Cortex of kidney (tissue), 1 donor: Measurements from ENCODE around the gene MIB1.

Experiments
- DNase-seq: peaks from one replicate; lab custom pipeline; 2025; lab: John Stamatoyannopoulos, UW

Gene MIB1

GRCh38 chr18:21894619-21895367 lies 154.2 kb downstream of the MIB1 start:
- no peak for DNase-seq

DNA sequence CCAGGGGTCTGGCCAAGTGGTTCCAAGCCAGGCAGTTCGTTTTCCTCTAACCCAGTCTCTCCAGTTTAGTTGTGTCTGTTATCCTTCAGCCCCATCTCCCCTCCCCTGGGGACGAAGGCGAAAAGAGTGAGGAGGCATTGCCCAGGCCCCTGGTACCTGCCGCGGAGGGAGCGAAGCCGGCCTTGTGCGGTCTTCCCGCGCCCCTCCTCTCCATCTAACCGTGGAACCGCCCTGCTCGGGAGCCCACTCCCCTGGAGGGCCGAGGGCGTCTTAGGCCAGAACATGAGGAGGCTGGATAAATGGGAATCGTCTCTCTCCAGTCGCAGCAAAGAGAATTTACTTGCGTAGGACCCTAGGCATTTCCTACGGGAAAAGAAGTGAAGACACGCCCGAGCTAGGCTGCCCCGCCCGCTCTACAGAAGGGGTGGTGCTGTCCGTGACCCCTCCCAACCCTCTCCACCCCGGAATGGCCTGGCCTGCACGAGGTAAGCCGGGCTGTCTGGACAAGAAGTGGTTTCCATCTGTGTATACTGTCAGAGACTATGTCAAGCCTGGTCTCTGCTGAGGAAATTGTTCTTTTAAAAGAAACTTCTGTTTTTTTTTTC lies 156.2 kb downstream of the MIB1 start:
- no peak for DNase-seq

DNA sequence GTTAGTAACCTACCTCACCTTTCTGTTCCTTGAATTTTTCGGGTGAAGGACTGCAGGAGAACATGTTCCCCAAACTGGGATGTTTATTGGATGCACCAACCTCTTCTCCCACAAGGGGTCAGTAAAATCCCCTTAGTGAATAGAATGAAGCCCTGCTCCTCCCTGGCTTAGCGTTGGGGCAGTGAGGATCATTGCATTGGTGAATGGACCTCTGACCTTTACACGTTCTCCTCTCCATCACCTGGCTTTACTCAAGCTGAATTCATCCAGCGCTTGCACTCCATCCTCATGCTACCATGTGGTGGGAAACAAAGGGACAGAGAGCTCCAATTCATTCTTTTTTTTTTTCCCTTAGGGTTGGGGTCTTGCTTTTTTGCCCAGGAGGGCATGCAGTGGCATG lies 157.2 kb downstream of the MIB1 start:
- DNase-seq = no peak

- no peak for DNase-seq
These were observed 160.2 kb downstream of the MIB1 start for GRCh38 chr18:21900605-21901352.

- no peak for DNase-seq
These were observed 160.9 kb downstream of the MIB1 start for GRCh38 chr18:21901423-21901945.

DNA sequence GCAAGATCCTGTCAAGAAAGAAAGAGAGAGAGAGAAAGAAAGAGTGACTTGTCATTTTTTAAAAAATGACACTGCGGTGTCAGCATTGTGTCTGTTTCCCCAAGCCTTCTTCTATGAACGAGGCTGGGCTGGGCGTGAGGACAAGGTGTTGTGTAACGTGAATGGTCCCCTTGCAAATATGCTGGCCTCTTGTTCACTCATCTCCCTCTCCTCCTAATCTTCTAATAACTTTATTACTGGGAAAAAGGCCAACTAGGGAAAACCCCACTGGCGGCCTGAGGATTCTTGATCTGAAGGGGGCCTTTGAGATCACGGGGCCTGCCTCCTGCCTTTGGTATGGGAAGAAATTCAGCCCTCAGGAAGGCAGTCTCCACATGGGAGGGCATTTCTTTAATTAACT lies 163.1 kb downstream of the MIB1 start:
- DNase-seq = no peak

DNA sequence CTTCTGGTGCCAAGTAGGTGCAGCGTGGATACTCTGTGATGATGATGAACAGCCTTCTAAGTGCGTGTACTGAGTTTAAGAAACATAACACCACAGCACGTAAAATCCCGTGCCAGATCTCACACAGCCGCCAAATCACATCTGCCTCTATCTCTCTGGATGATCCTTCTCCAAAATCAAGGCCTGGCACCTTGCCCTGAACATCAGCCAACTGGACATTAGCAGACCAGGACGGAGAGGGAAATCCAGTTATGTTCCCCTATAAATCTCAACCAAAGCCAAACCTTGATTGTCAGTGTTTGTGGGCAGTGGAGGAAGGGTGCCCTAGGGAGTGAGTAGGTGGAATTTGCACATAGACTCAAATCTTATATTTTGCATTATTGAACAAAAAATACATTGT lies 164.3 kb downstream of the MIB1 start:
- no peak for DNase-seq

DNA sequence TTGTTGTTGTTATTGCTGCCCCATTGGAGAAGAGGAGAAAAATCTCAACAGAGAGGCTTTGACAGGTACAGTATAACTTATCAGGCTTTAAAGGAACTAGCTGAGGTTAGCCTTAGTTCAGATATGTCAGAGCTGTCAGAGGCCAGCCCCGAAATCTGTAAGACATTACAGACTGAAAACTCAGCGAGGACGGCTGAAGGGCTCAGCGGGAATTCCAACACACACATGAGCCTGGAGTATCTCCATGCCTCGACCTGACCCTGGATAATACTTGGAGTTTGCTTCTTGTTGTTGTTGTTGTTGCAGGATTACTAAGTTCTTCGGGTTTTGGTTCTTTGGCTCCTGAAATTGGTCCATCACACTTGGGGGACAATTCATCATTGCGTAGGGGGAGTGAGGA lies 166.9 kb downstream of the MIB1 start:
- no peak for DNase-seq

DNA sequence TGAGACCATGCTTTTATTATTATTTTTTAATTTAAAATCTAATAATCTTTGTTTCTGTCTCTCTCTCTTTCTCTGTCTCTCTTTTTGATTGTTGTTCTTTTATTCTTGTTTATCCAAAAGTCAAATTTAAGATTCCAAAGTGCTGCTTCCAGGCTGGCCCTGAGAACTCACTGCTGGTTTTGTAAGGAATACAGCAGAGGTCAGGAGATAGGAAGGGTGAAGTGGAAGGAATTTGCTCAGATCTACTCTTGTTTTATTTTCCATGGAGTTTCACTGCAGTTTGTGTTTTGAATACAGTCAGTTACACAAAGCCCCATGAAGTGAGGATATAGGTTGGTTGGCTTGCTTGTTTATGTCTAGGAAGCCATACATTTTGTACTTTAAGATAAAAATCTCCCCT lies 168.1 kb downstream of the MIB1 start:
- DNase-seq = no peak

DNA sequence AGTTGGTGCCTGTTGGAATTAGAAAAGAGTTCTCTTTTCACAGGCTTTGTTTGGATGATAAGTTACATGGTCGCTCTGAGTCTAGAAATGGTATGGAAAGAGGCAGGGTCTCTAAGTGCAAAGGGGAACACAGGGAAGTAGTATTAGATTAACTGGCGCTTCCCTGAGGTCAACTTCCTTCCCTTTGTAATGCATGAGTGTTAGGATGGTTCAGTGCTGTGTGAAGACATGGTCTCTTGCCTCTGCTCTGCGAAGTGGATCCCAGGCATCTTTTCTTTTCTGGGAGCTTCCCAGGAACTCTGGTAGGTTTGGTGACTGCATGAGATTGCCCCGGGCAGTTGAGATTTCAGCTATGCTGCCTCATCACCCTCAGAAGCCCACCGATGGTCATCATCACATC lies 170.3 kb downstream of the MIB1 start:
- DNase-seq = no peak

DNA sequence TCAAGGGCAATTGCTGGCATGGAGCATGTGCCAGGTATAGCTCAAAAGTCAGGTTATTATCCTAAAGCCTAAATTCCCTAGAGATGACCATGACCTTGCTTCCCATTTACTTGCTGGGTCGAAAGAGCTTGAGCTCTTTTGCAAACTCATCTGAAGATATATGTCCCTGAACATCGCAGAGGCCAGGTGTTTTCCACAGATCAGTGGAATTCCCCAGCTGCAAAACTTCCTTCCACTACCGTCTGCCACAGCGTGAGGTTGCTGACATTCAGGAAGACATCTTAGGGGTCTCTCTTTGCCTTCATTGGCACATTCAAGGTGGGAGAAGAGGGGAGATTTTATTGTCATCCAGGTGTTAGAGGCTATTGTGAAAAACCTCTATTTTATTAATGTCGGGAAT lies 171.0 kb downstream of the MIB1 start:
- DNase-seq = no peak

DNA sequence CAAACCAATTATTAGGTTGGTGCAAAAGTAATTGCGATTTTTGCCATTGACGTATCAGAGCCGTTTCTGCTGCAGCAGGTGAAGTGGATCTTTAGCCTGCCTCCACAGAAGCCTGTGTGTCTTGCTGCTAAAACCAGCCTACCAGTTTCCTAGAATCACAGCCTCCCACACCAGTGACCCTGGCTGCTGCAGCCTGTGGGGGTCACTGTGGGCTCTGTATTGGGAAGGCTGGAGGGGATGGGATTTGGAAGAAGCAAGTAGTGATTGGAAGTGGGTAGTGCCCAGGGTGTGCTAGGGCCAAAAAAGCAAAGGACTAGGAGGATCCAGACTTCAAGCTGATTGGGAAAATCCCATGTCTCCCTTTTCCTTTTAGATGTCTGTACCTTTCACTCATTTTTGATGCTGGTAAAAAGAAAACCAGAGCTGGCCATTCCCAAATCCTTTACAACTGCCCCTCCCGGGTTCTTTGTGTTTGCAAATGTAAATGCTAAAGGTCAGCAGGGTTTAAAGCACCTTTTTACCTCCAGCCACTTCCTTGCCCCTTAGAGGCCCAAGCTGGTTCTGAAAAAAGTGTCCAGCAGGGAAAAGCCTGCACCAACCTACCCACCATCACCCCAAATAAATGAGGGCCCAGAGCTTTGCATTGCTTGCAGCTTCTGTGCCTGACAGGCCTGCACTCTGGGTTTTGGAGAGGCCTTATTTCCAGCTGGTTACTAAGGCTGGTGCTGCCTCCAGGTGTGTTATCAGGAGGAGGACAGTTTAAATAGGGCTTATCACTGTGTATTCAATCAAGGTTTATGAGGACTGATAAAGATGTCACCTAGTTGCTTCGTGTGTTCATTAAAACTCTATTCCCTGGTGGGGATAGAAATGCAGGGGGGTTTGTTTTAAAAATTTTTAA lies 172.0 kb downstream of the MIB1 start:
- no peak for DNase-seq

DNA sequence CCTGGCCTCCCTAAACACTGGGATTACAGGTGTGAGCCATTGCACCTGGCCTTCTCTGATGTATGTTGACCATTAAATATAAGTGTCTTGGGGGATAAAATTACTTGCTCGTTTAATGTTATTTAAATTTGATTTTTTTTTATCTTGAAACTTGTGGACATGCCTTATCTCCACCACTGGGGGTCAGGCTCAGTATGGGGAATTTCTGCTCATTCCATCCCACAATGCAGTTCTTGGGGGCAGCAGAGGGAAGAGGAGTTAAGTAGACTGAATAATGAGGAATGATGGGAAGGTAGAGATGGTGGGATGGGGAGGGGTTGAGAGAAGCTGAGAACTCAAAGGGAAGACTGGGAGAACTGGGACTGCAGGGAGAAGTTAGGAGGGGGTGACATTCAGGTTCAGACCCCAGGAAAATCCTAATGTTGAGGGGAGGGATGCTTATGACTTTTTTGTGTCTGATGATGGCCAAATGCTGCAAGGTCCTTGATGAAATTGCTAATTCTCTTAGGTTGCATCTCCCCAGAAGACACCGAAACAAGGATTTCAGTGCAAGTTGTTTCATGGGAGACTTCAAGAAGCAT lies 174.2 kb downstream of the MIB1 start:
- no peak for DNase-seq

GRCh38 chr18:21915546-21915945 lies 175.0 kb downstream of the MIB1 start:
- no peak for DNase-seq

GRCh38 chr18:21916594-21916993 lies 176.0 kb downstream of the MIB1 start:
- DNase-seq = no peak

DNA sequence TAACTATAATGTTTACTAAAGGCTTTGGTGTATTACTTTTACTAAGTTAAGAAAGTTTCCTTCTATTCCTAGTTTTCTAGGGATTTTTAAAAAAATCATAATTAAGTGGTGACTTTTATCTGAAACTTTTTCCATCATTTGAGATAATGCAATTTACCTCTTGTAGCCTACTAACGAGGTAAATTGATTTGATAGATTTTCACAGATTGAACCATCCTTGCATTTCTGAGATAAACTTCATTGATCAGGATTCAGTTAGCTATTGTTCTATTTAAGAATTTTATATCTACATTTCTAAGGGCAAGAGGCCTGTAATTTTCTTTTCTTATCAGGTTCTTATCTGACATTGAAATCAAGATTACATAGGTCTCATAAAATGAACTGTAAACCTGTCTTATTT lies 178.1 kb downstream of the MIB1 start:
- DNase-seq = no peak
